ENCODE results near the gene ZIC4. TPM values are rescaled to one million over a fixed set of nuclear protein-coding genes. Genes with fewer than 3 reads are reported as not detected.
A peak's percentile ranks its signal among the peaks of the same experiment; 100 is the strongest.

Gene ZIC4
- polyA plus RNA-seq, result under 1 TPM in 1 of 4 donors, not detected in 3; 0.03 TPM
- long read RNA-seq, donor 1, result 0 reads
- long read RNA-seq, donor 2, result 0 reads
- long read RNA-seq, donor 3, result 0 reads
- long read RNA-seq, donor 4, result 0 reads
- long read RNA-seq, donor 5, result 0 reads
- long read RNA-seq, donor 6, result 0 reads
- long read RNA-seq, donor 7, result 0 reads
- long read RNA-seq, donor 8, result 0 reads
- long read RNA-seq, donor 9, result 0 reads
- long read RNA-seq, donor 10, result 0 reads

- Histone ChIP-seq H3K36me3 (ENCODE audit: control insufficient read depth in 3 of 3, insufficient read depth in 2 of 3, low read depth in 1 of 3, low read length in 3 of 3) (no peaks in the 10 kb centered on the region), H3K4me1 (ENCODE audit: control insufficient read depth in 3 of 3, insufficient read depth in 2 of 3, low read depth in 1 of 3, low read length in 2 of 3) (peaks cover 0 to 12% (median 0%) of the 10 kb centered on the region in 3 donors), H3K4me3 (ENCODE audit: low read depth in 1 of 3, low read length in 3 of 3) (no peak within 1 kb of the TSS), H3K27ac (ENCODE audit: low read depth in 1 of 3, low read length in 2 of 3) (no peak within 1 kb of the TSS), H3K9me3 (ENCODE audit: control insufficient read depth in 2 of 2, insufficient read depth in 1 of 2, low read depth in 1 of 2, low read length in 1 of 2) (peaks cover 0 to 3% of the 10 kb centered on the region in 2 donors), H3K27me3 (ENCODE audit: control insufficient read depth in 3 of 3, insufficient read depth in 3 of 3, low read length in 3 of 3) (peaks cover 9 to 96% (median 68%) of the 10 kb centered on the region in 3 donors)
- WGBS, 3 donors, result 7 to 12% (median 10%) methylated on average over 23 to 25 of the region's 25 CpGs
- DNase-seq (no peak), FAIRE-seq (no peak)
These were observed at the start of gene ZIC4 for GRCh38 chr3:147406028-147406931. ZIC4 (minus strand) TSS chr3:147406543; CDS start chr3:147402797, 3,746 bp downstream.

DNA sequence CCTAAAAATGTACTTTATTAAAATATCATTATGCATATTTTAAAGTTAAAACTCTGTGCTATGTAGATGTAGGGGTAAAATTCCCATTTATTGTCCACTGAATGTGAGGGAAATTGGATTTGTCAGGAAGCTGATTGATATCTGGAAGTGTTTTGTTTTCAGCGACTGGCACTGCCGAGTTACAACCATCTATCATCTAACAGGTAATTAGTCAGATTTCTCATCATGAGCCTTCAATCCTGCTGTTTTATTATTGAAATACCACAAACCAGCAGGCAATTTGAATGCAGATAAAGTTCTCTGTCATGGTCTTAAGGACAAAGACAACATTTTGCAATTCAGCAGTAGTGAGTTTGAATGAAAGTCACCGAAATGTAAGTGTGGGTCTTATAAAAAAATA is 43.3 kb upstream of the ZIC4 start:
- 30 to 36% (median 35%) methylated on average over 3 of the region's 3 CpGs for WGBS, 3 donors
- Histone ChIP-seq H3K27me3 (ENCODE audit: control insufficient read depth in 3 of 3, insufficient read depth in 3 of 3, low read length in 3 of 3) (no peaks in the 10 kb centered on the region), H3K36me3 (ENCODE audit: control insufficient read depth in 3 of 3, insufficient read depth in 2 of 3, low read depth in 1 of 3, low read length in 3 of 3) (no peaks in the 10 kb centered on the region), H3K27ac (ENCODE audit: low read depth in 1 of 3, low read length in 2 of 3) (no peak overlapping the region), H3K9me3 (ENCODE audit: control insufficient read depth in 2 of 2, insufficient read depth in 1 of 2, low read depth in 1 of 2, low read length in 1 of 2) (no peaks in the 10 kb centered on the region), H3K4me3 (ENCODE audit: low read depth in 1 of 3, low read length in 3 of 3) (no peak overlapping the region), H3K4me1 (ENCODE audit: control insufficient read depth in 3 of 3, insufficient read depth in 2 of 3, low read depth in 1 of 3, low read length in 2 of 3) (no peaks in the 10 kb centered on the region)
- DNase-seq (no peak), FAIRE-seq (no peak)

GRCh38 chr3:147447224-147447623 is 40.9 kb upstream of the ZIC4 start:
- no peaks in the 10 kb centered on the region for H3K4me1 ChIP-seq (ENCODE audit: control insufficient read depth in 3 of 3, insufficient read depth in 2 of 3, low read depth in 1 of 3, low read length in 2 of 3)
- FAIRE-seq, result peak; percentile 41
- no peaks in the 10 kb centered on the region for H3K27me3 ChIP-seq (ENCODE audit: control insufficient read depth in 3 of 3, insufficient read depth in 3 of 3, low read length in 3 of 3)
- no peak overlapping the region for H3K27ac ChIP-seq (ENCODE audit: low read depth in 1 of 3, low read length in 2 of 3)
- no peaks in the 10 kb centered on the region for H3K36me3 ChIP-seq (ENCODE audit: control insufficient read depth in 3 of 3, insufficient read depth in 2 of 3, low read depth in 1 of 3, low read length in 3 of 3)
- no peak for DNase-seq
- H3K9me3 ChIP-seq (ENCODE audit: control insufficient read depth in 2 of 2, insufficient read depth in 1 of 2, low read depth in 1 of 2, low read length in 1 of 2), result no peaks in the 10 kb centered on the region
- H3K4me3 ChIP-seq (ENCODE audit: low read depth in 1 of 3, low read length in 3 of 3), result no peak overlapping the region

DNA sequence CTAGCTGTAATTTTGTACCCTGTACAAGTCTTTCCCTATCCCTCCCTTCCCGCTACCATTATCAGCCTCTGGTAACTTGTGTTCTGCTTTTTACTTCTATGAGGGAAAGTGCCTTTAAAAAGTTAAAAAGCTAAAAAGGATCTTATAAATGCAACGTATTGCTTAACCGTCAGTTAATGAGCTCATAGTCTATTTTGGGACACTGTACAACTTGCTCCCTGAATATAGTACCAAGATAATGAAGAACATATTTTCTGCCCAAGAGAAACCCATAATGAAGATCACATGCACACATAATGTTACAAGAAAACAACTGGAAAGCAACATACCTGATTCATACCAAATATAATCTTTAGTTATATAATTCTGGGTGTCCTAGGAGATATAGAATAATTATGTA is 25.4 kb upstream of the ZIC4 start:
- Histone ChIP-seq H3K9me3 (ENCODE audit: control insufficient read depth in 2 of 2, insufficient read depth in 1 of 2, low read depth in 1 of 2, low read length in 1 of 2) (no peaks in the 10 kb centered on the region), H3K4me1 (ENCODE audit: control insufficient read depth in 3 of 3, insufficient read depth in 2 of 3, low read depth in 1 of 3, low read length in 2 of 3) (no peaks in the 10 kb centered on the region), H3K27me3 (ENCODE audit: control insufficient read depth in 3 of 3, insufficient read depth in 3 of 3, low read length in 3 of 3) (peaks cover 0 to 9% (median 3%) of the 10 kb centered on the region in 3 donors), H3K4me3 (ENCODE audit: low read depth in 1 of 3, low read length in 3 of 3) (no peak overlapping the region), H3K27ac (ENCODE audit: low read depth in 1 of 3, low read length in 2 of 3) (no peak overlapping the region), H3K36me3 (ENCODE audit: control insufficient read depth in 3 of 3, insufficient read depth in 2 of 3, low read depth in 1 of 3, low read length in 3 of 3) (no peaks in the 10 kb centered on the region)
- WGBS, 3 donors, result 73 to 80% (median 76%) methylated on average over 3 of the region's 3 CpGs
- FAIRE-seq, result no peak
- DNase-seq, result no peak

- no peak overlapping the region for H3K4me3 ChIP-seq (ENCODE audit: low read depth in 1 of 3, low read length in 3 of 3)
- DNase-seq (no peak), FAIRE-seq (no peak)
- H3K9me3 ChIP-seq (ENCODE audit: control insufficient read depth in 2 of 2, insufficient read depth in 1 of 2, low read depth in 1 of 2, low read length in 1 of 2), result no peaks in the 10 kb centered on the region
- no peak overlapping the region for H3K27ac ChIP-seq (ENCODE audit: low read depth in 1 of 3, low read length in 2 of 3)
- WGBS, 3 donors, result 89 to 94% (median 91%) methylated on average over 2 of the region's 2 CpGs
- no peaks in the 10 kb centered on the region for H3K4me1 ChIP-seq (ENCODE audit: control insufficient read depth in 3 of 3, insufficient read depth in 2 of 3, low read depth in 1 of 3, low read length in 2 of 3)
- H3K27me3 ChIP-seq (ENCODE audit: control insufficient read depth in 3 of 3, insufficient read depth in 3 of 3, low read length in 3 of 3), result peaks cover 6 to 20% (median 18%) of the 10 kb centered on the region in 3 donors
- H3K36me3 ChIP-seq (ENCODE audit: control insufficient read depth in 3 of 3, insufficient read depth in 2 of 3, low read depth in 1 of 3, low read length in 3 of 3), result no peaks in the 10 kb centered on the region
These were observed 22.4 kb upstream of the ZIC4 start for GRCh38 chr3:147428754-147429153.

DNA sequence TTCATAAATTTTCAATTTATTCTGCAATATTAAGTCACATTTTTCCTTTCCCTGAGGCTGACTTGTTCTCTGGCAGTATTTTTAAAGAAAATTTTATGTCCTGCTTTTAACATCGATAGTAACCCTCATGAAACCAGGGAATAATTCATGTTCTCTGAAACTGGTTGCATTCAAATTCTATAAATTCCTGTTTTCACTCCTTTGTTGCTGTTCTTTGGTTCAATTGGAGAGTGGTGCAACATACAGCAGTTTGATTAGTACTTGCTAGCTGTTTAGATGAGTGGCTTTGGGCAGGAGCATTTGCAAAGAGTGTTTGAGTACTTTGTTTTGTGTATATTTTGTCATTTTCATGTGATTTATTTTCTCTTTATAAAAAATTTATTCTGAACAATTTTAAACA is 22.0 kb upstream of the ZIC4 start:
- peaks cover 6 to 24% (median 22%) of the 10 kb centered on the region in 3 donors for H3K27me3 ChIP-seq (ENCODE audit: control insufficient read depth in 3 of 3, insufficient read depth in 3 of 3, low read length in 3 of 3)
- no peaks in the 10 kb centered on the region for H3K36me3 ChIP-seq (ENCODE audit: control insufficient read depth in 3 of 3, insufficient read depth in 2 of 3, low read depth in 1 of 3, low read length in 3 of 3)
- WGBS, 3 donors, result 72 to 93% (median 84%) methylated on average over 1 of the region's 1 CpG
- no peaks in the 10 kb centered on the region for H3K9me3 ChIP-seq (ENCODE audit: control insufficient read depth in 2 of 2, insufficient read depth in 1 of 2, low read depth in 1 of 2, low read length in 1 of 2)
- no peak overlapping the region for H3K27ac ChIP-seq (ENCODE audit: low read depth in 1 of 3, low read length in 2 of 3)
- no peak overlapping the region for H3K4me3 ChIP-seq (ENCODE audit: low read depth in 1 of 3, low read length in 3 of 3)
- DNase-seq (no peak), FAIRE-seq (no peak)
- H3K4me1 ChIP-seq (ENCODE audit: control insufficient read depth in 3 of 3, insufficient read depth in 2 of 3, low read depth in 1 of 3, low read length in 2 of 3), result no peaks in the 10 kb centered on the region

DNA sequence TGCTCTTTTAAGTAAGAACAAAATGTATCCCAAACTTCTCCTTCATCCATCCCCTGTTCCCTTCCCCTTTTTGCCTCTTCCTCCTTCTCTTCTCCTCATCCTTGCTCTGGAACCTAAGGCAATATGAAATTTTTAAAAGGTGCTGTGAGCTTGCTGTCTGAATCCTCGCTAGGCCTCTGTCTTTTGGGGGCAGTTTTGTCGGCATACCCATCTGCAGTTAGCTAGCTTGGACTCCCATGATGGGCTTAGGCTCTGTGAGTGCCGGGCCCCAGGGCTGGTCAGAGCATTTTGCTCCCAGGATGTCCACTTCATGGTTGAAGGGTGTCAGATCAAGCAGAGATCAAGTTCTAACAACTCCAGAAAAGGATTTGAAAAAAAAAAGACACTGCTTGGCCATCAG is 21.4 kb upstream of the ZIC4 start:
- FAIRE-seq (no peak), DNase-seq (no peak)
- Histone ChIP-seq H3K4me3 (ENCODE audit: low read depth in 1 of 3, low read length in 3 of 3) (no peak overlapping the region), H3K9me3 (ENCODE audit: control insufficient read depth in 2 of 2, insufficient read depth in 1 of 2, low read depth in 1 of 2, low read length in 1 of 2) (peaks cover 0 to 6% of the 10 kb centered on the region in 2 donors), H3K4me1 (ENCODE audit: control insufficient read depth in 3 of 3, insufficient read depth in 2 of 3, low read depth in 1 of 3, low read length in 2 of 3) (no peaks in the 10 kb centered on the region), H3K27ac (ENCODE audit: low read depth in 1 of 3, low read length in 2 of 3) (no peak overlapping the region), H3K27me3 (ENCODE audit: control insufficient read depth in 3 of 3, insufficient read depth in 3 of 3, low read length in 3 of 3) (peaks cover 6 to 30% (median 28%) of the 10 kb centered on the region in 3 donors), H3K36me3 (ENCODE audit: control insufficient read depth in 3 of 3, insufficient read depth in 2 of 3, low read depth in 1 of 3, low read length in 3 of 3) (no peaks in the 10 kb centered on the region)
- 57 to 74% (median 66%) methylated on average over 3 of the region's 3 CpGs for WGBS, 3 donors

DNA sequence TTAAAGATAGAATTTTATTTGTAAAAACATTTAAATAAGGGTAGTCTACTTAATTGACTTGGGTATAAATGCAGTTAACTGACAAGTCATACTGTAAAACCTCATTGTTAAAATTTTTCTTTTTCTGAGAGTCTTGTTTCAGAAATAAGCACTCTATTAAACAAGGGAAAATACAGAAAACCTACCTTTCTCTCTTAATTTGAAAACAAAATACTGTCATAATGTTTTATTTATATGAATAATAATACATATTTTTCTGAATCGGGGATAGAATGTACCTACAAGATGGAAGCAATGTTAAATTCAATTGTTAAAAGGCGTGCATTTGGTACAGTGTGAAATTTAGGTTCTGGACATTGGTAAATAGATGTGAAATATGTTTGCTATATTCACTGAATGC is 20.6 kb upstream of the ZIC4 start:
- no peak for DNase-seq
- Histone ChIP-seq H3K27ac (ENCODE audit: low read depth in 1 of 3, low read length in 2 of 3) (no peak overlapping the region), H3K4me3 (ENCODE audit: low read depth in 1 of 3, low read length in 3 of 3) (no peak overlapping the region), H3K27me3 (ENCODE audit: control insufficient read depth in 3 of 3, insufficient read depth in 3 of 3, low read length in 3 of 3) (peaks cover 6 to 36% (median 35%) of the 10 kb centered on the region in 3 donors), H3K9me3 (ENCODE audit: control insufficient read depth in 2 of 2, insufficient read depth in 1 of 2, low read depth in 1 of 2, low read length in 1 of 2) (peaks cover 0 to 6% of the 10 kb centered on the region in 2 donors), H3K36me3 (ENCODE audit: control insufficient read depth in 3 of 3, insufficient read depth in 2 of 3, low read depth in 1 of 3, low read length in 3 of 3) (no peaks in the 10 kb centered on the region), H3K4me1 (ENCODE audit: control insufficient read depth in 3 of 3, insufficient read depth in 2 of 3, low read depth in 1 of 3, low read length in 2 of 3) (no peaks in the 10 kb centered on the region)
- 80 to 92% (median 91%) methylated on average over 2 of the region's 2 CpGs for WGBS, 3 donors
- FAIRE-seq, result no peak

Data from small intestine (tissue), 16 donors.